GM21619 (cell line): ENCODE data around the gene SP6.

ENCODE experiments used
- ATAC-seq: cut with Tn5 transposase; IDR thresholded peaks from one replicate; pipeline ENCODE4 v1.9.1; 2021; ENCODE audit not compliant: unreplicated experiment

Gene SP6

DNA sequence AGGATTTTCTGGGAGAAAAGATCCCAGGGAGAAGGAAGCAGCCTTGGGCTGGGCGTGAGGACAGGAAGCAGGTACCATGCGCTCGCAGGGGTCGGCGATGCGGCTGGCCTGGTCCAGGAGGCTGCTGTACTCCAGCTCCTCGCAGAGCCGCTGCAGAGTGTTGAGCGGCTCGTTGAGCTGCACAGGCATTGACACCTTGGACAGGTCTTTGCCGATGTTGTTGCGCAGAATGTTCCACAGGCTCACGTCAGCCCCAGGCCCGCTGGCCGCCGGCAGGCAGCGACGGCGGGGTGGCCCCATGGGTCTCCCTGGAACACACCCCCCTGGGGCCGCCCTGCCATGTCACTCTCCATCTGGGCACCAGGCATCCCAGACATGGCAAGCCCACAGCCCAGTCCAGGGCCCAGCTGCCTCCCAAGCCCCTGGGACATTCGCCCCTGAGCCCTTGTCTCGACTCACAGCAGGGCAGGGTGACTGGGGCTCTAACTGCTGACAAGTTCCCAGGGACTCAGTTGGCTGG, 37.4 kb downstream of the SP6 start:
- no peak for ATAC-seq

DNA sequence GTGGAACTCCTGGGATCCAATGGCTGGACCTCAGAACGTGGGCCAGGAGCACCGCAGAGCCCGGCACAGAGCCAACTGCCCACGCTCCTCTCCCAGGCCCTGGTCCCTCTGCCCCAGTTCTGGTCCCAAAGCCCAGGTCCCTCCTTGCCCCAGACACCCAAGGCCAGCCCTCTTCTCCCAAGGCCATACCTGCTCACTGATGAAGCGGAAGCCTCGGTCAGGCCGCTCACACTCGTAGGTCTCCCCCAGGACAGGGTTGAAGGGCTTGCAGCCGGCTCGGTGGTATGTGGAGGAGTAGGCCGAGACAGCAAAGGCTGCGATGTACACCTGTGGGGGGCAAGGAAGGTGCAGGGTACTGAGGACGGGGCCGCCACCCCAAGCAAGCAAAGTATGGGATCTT, 37.9 kb downstream of the SP6 start:
- no peak for ATAC-seq

DNA sequence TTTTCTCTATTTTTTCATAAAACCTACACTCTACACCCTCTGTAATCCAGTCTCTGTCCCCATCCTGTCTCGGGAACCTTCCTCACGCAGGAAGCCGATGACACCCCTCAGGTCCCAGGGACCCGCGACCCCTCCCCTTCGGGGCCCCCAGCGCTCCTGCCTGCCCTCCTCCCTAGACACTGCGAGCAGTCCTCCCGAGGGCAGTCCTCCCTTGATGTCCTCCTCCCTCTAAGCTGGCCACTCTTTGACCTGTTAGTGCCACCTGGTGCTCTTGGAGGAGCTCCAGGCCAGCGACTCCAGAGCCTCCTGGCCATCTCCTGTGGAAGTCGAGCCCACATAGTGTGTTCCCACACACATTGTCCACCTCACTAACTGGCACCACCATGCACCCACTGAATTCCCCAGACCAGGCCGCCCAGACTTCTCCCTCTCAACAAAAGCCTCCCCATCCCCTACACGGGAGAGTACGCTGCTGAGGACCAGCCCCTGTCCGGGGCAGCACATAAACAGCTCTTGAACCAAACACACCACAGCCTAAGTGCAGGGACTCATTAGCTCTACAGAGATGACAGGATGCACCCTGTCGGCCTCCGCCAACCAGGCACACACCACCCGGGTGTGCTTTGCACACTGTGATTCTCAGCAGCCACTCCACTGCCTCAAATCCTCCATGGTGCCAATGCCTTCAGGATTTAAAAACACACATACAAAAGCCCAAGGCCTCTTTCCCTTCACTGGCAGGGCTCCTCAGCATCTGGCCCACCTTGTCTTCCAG, 38.6 kb downstream of the SP6 start:
- ATAC-seq = no peak

DNA sequence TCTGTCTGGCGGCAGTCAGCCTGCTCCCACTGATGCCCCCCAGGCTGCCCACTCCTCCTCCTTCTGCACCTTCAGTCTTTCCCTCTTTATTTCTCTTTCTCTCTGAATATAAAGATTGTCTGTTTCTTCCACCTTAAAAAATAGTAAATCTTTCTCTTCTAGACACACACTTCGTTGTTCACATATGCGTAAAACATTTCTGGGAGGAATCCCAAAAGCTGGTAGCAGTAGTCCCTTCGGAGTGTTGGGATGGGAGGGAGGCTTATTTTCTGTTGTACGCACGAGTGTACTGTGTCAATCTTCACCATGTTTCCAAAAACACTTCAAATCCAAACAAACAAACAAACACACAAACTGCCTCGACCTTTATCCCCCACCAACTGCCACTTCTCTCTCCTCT, 39.3 kb downstream of the SP6 start:
- ATAC-seq = no peak

DNA sequence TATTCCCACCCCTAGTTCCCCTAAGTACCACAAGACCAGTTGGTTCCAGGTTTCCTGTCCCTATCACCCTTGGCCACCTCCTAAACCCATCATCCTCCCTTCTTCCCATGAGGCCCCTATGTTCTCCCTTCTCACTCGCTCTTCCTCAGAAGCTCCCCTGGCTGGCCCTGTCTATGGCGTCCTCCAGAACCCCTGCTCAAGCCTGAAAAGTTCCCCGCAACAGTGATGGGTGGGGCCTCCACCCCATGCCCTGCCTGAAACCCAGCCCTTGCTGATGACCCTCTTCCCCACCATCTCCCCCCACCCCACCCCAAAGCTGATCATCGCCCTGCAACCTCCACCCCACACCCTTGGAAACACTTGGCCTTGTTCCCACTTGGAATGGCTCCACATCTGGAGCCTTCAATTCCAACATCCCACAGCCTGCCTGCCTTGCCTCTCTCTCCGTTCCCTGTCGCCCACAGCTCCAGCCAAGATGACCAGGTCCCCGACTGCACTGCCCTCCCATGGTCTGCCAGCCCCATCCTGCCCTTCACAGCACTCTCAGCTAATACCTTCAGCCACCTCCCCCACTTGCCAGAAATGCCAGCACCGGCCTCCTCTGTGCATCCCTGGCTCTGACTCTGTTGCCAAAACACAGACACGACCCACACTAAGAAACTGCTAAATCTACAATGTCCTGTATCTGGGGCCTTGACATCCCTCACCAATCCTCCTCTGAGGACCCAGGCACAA, 39.9 kb downstream of the SP6 start:
- no peak for ATAC-seq

DNA sequence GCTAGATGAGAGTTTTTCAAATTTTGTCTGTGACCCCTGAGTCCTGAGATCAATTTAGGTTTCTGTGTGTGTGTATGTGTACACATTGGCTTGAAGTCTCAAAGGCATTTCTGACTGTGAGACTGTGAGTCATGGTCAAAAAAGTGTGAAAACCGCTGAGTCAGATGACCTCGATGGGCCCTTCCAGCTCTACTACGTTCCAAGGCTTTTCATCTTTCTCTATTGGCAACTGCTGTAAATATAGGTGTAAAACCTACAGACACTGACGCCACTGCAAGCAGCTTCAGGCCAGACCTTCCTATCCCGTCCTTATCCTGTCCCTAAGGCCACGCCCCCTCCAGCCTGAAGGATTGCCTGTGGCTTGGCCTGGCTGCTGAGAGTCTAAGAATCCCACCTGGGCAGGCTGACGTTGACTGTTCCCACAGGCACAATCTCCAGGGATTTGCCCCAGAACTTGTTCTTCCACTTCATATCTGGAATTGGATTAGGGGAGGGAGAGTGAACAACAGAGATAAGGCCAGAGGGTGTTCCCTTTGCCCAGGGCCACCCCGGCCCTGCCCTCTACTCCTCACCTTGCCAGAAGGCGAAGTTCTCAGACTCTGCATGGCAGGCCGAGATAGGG, 40.7 kb downstream of the SP6 start:
- no peak for ATAC-seq

DNA sequence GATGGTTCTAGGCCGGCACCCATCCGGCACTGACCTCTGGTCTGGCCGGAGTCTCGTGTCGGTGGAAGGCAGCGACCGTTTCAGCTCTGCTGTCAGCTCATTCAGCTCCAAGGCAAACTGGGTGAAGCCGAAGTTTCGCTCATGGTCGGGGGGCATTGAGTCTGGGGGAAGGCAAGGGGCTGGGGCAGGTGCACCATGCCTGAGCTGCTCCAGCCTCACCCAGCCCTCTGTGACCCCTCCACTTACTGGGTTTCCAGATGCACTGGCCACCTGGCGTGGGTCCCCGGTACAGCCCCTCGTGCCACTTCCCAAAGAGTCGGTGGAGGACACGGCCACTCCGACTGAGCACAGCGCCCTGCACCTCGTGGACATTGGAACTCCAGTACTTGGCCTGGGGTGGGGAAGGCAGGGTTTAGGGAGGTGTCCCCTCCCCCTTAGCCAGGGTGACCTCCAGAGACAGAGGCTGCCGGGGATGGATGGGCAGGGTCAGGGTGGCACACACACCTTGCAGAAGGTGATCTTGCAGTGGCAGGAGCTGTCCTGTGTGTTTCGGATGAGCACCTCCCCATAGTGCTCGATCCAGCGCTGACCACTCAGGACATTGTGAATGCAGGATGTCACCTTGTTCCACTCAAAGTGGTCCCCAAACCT, 42.0 kb downstream of the SP6 start:
- ATAC-seq = no peak

DNA sequence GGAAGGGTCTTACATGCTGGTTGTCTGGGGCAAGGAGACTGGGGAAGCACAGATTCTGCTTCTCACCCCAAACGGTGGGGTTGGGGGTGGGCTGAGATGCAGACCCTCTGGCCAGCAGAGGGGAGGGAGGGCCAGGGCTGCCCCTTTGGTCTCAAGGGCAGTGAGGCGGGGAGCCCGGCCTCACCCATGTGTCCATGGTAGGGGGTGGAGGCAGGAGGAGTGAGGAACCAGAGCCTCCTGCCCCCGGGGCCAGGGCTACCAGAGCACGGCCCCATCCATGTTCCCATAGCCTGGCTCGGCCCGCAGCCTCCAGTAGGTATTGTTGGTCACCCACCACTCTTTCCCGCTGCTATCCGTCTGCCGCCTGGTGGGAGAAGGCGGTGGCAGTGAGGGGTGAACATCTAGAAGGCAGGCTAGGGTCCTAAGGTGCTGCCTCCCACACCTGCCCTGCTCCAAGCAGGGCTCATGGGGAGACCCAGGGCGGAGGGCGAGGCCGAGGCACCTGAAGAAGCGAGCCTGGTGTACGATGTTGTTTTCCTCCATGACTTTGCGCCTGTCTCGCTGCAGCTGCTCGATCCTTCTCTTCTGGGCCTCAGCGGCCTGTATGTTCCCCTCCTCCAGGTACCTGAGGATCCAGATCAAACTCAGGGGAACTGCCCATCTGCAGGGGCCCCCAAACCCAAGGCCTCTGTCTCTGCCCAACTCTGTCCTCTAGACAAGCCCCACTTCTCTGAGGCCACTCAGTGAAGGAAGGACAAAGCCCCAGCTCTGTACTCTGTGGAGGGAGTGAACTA, 42.7 kb downstream of the SP6 start:
- ATAC-seq = no peak

DNA sequence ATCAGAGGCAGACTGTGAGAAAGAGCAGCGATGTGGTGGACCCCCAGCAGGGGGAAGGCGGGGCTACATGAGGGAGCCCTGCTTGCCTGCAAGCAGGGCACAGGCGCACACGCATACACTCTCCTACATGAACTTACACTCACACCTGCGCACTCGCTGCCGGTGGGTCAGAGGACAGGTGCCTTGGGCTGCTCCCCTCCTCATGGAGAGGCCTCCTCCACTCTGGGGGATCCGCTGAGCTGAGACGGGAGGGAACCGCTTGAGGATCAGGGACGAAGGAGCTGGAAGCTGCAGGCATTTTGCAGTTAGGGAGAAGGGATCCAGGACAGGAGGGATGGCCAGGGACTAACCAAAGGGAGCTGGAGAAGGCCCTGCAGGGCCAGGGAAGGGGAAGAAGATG, 43.5 kb downstream of the SP6 start:
- ATAC-seq = no peak

DNA sequence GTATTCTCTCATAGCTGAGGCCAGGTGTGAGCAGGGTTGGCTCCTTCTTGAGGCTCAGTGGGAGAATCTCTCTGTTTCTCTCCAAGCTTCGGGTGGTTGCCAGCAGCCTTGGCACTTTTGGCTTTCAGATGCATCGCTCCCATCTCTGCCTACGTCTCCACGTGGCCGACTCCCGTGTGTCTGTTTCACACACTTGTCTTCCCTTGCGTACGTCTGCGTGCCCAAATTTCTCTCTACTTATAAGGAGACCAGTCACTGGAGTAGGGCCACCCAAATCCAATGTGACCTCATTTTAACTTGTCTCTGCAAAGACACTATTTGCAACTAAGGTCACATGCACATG, 44.1 kb downstream of the SP6 start:
- ATAC-seq = no peak

DNA sequence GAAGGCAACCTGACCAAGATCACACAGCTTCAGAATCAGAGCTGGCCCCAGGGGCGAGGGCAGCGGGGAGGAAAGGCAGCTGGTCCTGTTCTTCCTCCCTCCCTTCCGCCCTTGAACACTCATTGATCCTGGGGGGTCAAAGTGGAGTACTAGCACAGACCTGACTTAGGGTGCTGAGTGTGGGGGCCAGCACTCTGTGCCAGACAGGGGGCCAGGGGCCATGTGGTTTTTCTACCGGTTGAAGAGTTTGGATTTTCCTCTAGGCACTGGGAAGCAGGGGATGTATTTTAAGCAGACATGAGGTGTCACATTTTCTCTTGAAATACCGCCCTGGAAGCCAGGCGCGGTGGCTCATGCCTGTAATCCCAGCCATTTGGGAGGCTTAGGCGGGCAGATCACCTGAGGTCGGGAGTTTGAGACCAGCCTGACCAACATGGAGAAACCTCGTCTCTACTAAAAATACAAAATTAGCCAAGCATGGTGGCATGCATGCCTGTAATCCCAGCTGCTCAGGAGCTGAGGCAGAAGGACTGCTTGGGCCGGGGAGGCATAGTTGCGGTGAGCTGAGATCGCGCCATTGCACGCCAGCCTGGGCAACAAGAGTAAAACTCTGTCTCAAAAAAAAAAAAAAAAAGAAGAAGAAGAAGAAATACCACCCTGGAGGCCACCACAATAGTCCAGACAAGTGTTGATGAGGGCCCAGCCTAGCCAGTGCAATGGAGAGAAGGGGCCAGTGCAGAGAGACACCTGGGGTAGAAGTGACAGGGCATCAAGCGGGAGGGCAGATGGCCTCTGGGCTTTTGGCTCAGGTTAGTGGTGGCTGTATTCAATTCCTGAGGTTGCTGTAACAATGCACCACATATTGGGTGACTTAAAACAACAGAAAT, 44.7 kb downstream of the SP6 start:
- no peak for ATAC-seq

DNA sequence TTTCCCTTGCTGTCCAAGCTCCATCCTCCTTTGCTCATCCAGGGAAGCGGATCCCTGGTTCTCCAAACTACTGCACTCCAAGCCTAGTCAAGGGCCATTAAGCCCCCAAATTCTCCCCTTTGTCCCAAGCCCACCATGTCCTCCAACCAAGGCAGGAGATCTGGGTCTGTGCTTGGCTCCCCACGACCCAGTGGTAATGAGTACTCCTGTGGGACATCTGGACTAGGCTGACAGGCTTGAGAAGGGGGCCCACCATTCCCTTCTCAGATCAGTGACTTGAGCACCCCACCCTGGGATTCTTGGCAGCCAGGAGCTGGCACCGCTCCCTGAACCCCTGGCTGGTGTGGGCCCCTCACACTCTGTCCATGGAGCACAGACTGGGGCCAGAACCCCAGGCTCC, 46.5 kb downstream of the SP6 start:
- no peak for ATAC-seq

DNA sequence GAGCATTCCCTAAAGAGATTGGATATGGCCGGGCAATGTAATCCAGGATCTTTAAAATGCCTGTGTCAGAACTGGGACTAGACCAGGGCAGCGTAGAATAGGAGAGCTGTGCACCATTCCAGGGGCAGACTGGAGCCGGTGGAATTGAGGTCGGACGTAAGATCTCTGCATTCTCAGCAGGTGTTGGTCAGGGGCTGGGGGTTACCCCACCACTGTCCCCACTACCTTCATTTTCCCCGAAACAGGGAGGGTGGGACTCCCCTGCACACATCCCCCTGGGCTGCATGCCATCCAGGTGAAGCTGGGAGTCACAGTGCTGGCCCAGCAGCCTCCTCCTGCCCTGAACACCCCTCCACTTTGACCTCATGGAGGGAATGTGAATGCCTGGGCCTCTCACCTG, 47.2 kb downstream of the SP6 start:
- no peak for ATAC-seq

DNA sequence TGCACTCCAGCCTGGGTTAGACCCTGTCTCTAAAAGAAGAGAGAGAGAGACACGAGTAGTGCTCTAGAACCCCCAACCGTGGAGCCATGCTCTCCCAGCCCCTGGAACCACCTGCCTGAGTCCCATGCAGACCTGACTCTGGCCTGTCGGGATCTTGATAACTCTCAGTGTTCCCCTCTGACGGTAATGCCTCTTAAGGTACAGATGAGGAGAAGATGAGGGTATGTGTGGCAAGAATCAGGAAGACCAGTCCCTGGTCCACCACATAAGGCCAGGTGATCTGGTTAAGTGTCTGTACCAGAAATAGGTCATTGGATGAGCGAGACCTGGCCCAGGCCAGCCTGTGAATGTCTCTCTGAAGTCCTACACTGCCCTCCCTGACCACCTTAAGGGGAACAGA, 47.8 kb downstream of the SP6 start:
- no peak for ATAC-seq

DNA sequence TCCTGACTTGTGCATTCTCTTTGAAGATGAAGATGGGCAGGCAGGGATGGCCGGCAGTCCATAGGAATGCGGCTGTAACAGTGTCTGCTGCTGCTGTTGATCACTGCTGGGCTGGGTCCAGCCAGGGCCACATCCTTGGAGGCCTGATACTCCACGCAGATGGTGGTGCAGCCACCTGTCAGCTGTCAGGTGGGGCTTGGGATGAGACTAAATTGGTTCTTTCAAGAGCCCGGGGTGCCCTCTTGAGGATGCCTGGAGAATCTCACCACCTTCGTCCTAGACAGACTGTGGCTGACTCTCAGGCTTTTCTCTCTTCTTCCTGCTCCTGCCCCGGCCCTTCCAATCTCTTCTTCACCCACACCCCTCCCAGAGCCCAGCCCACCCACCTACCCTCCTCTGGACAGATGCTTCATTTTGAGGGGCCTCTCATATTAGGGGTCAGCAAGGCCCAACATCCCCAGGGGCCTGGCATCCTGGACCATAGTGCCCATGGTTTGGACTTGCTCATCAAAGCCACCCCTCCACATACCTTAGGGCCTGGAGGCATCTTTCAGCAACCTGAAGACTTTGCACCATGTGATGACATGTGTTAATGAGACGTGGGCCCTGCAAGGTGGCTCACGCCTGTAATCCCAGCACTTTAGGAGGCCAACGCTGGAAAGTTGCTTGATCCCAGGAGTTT, 48.5 kb downstream of the SP6 start:
- no peak for ATAC-seq

DNA sequence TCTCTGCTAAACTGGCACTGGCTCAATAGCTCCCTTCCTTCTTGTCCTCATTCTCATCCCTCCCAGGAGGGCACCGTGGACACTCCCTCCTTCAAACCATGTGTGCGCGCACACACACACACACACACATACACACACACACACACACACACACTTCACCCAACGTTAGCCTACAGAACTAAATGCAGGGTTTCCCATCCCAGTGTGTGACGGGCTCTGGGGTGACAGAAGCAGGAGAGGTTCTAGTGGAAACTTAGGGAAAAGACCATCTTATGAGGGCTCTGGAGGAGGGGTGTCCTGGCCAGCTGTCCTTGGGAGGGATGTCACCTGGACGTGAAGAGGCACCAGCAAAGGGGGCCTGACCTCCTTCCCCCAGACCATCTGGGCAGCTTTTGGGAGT, 49.1 kb downstream of the SP6 start:
- ATAC-seq = no peak

DNA sequence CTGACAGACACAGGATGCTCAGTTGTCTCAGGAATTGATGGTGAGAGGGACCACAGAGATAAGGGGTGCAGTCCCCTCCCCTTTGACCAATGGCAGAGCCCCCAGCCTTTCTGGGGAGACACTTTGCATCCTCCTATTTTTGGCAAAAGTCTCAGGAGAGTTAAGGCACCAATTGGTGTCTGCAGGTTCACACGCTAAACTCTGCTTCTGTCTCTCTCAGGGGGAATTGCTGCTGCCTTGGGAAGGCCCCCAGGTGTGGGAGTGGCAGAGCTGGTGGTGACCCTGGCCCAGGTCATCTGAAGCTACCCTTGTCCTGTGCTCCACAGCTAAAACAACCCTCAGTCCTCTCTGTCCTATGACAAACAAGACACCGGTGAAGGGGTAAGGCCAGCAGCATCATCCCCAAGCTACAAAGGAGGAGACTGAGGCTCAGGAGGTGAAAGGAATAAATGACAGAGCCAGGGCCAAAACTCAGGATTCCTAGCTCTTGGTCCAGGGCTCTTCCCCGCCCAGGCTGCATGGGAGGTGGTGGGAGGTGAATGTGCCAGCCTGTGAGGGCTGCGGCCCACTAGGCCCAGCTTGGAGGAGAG, 49.7 kb downstream of the SP6 start:
- ATAC-seq = no peak

DNA sequence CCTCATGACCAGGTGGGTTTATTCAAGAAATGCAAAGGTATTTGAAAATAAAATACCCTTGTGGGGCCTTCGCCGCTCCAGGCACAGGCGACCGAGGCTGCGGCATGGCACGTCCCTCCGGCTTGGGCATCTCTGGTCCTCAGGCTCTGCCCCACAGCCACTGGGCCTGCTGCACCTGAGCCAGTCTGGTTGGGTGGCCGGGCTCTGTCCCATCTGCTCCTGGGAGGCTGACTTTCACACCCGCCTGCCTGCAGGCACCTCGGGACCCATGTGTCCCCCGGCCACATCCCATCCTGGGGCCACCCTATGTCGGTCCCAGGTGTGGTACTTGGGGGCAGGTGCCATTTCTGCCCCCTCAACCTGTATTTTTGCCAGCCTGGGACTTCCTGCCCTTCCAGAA, 50.3 kb downstream of the SP6 start:
- no peak for ATAC-seq

DNA sequence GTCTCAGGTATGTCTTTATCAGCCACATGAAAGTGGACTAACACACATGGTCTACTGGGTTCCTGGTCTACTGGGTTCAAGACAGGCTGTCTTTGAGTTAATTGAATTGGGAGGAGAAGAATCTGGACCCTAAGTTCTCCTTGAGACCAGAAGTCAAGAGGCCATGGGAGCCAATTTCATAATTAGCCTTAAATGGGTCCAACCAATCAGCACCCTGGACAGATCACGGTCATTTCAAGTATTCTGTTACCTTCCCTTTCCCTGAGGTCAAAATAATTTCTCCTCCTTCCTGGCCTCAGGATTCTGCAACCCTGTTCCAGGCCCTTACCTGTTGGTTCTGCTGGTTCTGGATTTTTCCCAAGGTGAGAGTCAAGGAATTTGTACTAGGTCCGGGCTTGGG, 53.2 kb downstream of the SP6 start:
- no peak for ATAC-seq
